Activated B cell treated with CpG ODN at 0.5 μM for 24 hours (primary cell): ENCODE results near the gene MTSS2. TPM values are rescaled to one million over a fixed set of nuclear protein-coding genes. Genes with fewer than 3 reads are reported as not detected.

Experiments
- ATAC-seq: fragments of 200-7000 bp; cut with Tn5 transposase; one replicate; pipeline ENCODE4 v1.10.0; 2021; ENCODE audit warnings: low read depth, mild to moderate bottlenecking, moderate library complexity
- CTCF ChIA-PET: fragments of 350-600 bp; sonication (Branson Sonifier 250); formaldehyde crosslinking; loops from one replicate; lab custom pipeline; 2021; ENCODE audit warnings: antibody characterized with exemption; lab: Charles Lee
- POLR2A ChIA-PET: fragments of 350-600 bp; sonication (Branson Sonifier 250); formaldehyde crosslinking; loops from one replicate; lab custom pipeline; 2021; ENCODE audit warnings: antibody characterized with exemption; lab: Charles Lee
- DNase-seq: peaks from one replicate; pipeline ENCODE4 v3.0.0; 2022
- H3K27ac Mint-ChIP-seq: one replicate; pipeline ENCODE4 v1.8.0; 2020; ENCODE audit warnings: mixed read lengths
- H3K27me3 Mint-ChIP-seq: one replicate; pipeline ENCODE4 v1.8.0; 2021; ENCODE audit warnings: mixed read lengths
- H3K36me3 Mint-ChIP-seq: one replicate; pipeline ENCODE4 v1.8.0; 2021; ENCODE audit warnings: low read depth, mixed read lengths
- H3K4me1 Mint-ChIP-seq: one replicate; pipeline ENCODE4 v1.8.0; 2021; ENCODE audit warnings: mixed read lengths
- H3K4me3 Mint-ChIP-seq: one replicate; pipeline ENCODE4 v1.8.0; 2020; ENCODE audit warnings: mild to moderate bottlenecking, mixed read lengths
- H3K9me3 Mint-ChIP-seq: one replicate; pipeline ENCODE4 v1.8.0; 2020; ENCODE audit warnings: mixed read lengths
- intact Hi-C: fragments of 100-400 bp; cut with micrococcal nuclease; formaldehyde crosslinking; loops from one replicate; pipeline ENCODE4 v1.15.1; 2024
- total RNA-seq: library from RNA; stranded (reverse); gene quantifications from 2 replicates; pipeline ENCODE4 v1.2.3, GENCODE V29; 2022
- TF ChIP-seq, protein P1 (sequence below): fragments of 200-600 bp; IDR thresholded peaks from one replicate; pipeline ENCODE4 v1.8.0; 2022; ENCODE audit warnings: antibody characterized with exemption, mild to moderate bottlenecking

MTSS2 gene
- total RNA-seq, 1 donor from 2014 or later: 1.4 TPM

- peaks cover 48% of the 10 kb centered on the region for H3K36me3 Mint-ChIP-seq
- intact Hi-C loops: no loop called here
- H3K27me3 Mint-ChIP-seq: no peaks in the 10 kb centered on the region
- ChIA-PET CTCF (no interaction called here), POLR2A (no interaction called here)
- TF ChIP-seq, protein P1, sequence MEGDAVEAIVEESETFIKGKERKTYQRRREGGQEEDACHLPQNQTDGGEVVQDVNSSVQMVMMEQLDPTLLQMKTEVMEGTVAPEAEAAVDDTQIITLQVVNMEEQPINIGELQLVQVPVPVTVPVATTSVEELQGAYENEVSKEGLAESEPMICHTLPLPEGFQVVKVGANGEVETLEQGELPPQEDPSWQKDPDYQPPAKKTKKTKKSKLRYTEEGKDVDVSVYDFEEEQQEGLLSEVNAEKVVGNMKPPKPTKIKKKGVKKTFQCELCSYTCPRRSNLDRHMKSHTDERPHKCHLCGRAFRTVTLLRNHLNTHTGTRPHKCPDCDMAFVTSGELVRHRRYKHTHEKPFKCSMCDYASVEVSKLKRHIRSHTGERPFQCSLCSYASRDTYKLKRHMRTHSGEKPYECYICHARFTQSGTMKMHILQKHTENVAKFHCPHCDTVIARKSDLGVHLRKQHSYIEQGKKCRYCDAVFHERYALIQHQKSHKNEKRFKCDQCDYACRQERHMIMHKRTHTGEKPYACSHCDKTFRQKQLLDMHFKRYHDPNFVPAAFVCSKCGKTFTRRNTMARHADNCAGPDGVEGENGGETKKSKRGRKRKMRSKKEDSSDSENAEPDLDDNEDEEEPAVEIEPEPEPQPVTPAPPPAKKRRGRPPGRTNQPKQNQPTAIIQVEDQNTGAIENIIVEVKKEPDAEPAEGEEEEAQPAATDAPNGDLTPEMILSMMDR: no peak
- H3K4me3 Mint-ChIP-seq: no peak overlapping the region
- DNase-seq (no peak), ATAC-seq (no peak)
- no peaks in the 10 kb centered on the region for H3K4me1 Mint-ChIP-seq
- no peak overlapping the region for H3K27ac Mint-ChIP-seq
- H3K9me3 Mint-ChIP-seq: no peaks in the 10 kb centered on the region
Observed at GRCh38 chr16:70720425-70721201, 34.8 kb upstream of the MTSS2 start.

- intact Hi-C loops: no loop called here
- Mint-ChIP-seq H3K4me3 (no peak overlapping the region), H3K4me1 (no peaks in the 10 kb centered on the region), H3K36me3 (peaks cover 43% of the 10 kb centered on the region), H3K27ac (no peak overlapping the region), H3K9me3 (no peaks in the 10 kb centered on the region), H3K27me3 (no peaks in the 10 kb centered on the region)
- ChIA-PET POLR2A (no interaction called here), CTCF (no interaction called here)
- TF ChIP-seq, protein P1: no peak
- DNase-seq: no peak
- ATAC-seq: no peak
Observed at GRCh38 chr16:70717065-70717464, 31.2 kb upstream of the MTSS2 start.

- H3K27me3 Mint-ChIP-seq: no peaks in the 10 kb centered on the region
- peaks cover 38% of the 10 kb centered on the region for H3K36me3 Mint-ChIP-seq
- ATAC-seq (no peak), DNase-seq (no peak)
- H3K4me3 Mint-ChIP-seq: no peak overlapping the region
- intact Hi-C loops: no loop called here
- POLR2A ChIA-PET: no interaction called here
- CTCF ChIA-PET: no interaction called here
- no peaks in the 10 kb centered on the region for H3K9me3 Mint-ChIP-seq
- no peaks in the 10 kb centered on the region for H3K4me1 Mint-ChIP-seq
- TF ChIP-seq, protein P1: no peak
- no peak overlapping the region for H3K27ac Mint-ChIP-seq
Observed at GRCh38 chr16:70715860-70716357, 30.1 kb upstream of the MTSS2 start.

DNA sequence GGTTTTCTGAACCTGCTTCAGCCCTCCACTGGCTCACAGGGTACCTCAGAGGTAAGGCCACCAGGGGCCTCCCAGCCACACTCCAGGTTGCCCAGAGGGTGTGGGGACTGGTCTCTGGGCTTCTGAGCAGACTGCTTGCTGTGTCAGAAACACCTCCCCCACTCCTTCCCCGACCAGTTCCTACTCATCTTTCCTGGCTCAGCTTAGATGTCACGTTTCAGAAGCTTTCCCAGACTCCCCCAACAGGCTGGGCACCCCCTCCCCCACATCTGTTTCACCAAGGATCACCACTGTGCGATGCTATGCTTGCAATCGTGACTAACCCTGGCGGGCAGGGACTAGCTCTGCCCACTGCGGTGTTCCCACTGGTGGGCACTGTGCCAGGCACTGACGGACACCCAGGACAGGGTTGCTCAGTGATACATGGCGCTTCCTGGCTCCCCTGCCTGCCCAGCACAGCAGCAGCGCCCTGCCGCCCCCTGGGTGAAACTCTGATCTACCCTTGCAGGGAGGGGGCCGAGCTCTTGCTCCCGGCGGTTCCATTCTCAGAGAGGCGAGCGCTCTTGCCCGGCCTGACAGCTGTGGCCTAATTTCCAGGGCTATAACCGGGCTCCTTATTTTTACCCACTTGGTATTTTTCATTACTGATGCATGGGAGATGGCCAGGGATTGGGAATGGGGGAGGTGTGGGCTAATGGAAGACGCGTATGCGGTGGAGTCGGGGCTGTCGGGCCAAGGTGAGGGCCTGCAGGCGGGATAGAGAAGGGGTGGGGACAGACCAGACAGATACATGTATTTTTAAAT, 29.4 kb upstream of the MTSS2 start:
- H3K4me1 Mint-ChIP-seq: no peaks in the 10 kb centered on the region
- intact Hi-C loops: no loop called here
- ATAC-seq (no peak), DNase-seq (no peak)
- H3K36me3 Mint-ChIP-seq: peaks cover 38% of the 10 kb centered on the region
- ChIA-PET POLR2A (no interaction called here), CTCF (no interaction called here)
- no peak overlapping the region for H3K4me3 Mint-ChIP-seq
- TF ChIP-seq, protein P1: no peak
- no peaks in the 10 kb centered on the region for H3K27me3 Mint-ChIP-seq
- no peaks in the 10 kb centered on the region for H3K9me3 Mint-ChIP-seq
- H3K27ac Mint-ChIP-seq: no peak overlapping the region

DNA sequence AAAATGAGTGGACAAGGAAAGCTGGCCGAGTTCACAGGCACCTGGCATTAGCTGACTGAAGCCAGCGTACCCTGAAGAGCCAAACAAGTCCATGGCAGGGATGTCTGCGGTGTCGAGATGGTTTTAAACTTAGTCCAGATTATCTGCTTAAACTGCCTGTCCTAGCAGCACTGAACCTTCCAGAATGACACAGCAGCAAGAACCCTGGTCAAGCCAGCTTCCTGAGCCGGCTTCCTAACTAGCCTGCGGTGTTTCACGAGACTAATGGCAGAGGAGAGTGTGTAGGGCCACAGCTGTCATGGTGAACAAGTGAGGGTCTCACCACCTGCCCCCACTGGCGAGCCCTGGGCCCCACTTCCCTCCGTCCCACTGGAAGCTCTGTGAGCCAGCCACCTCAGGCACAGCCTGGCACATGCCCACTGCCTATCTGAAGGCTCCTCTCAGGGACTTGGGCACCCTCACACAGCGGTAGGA, 28.8 kb upstream of the MTSS2 start:
- Mint-ChIP-seq H3K27me3 (no peaks in the 10 kb centered on the region), H3K27ac (no peak overlapping the region), H3K4me3 (no peak overlapping the region), H3K4me1 (no peaks in the 10 kb centered on the region), H3K9me3 (no peaks in the 10 kb centered on the region), H3K36me3 (peaks cover 32% of the 10 kb centered on the region)
- ChIA-PET POLR2A (no interaction called here), CTCF (no interaction called here)
- intact Hi-C loops: no loop called here
- DNase-seq (no peak), ATAC-seq (no peak)
- TF ChIP-seq, protein P1: no peak
